NK-92 treated with Interleukin-12 subunit alpha and Interleukin-12 subunit beta, amount 100 ng/mL, for 24 hours (cell line): ENCODE data around the gene MAML2.

Experiments used
- DNase-seq: peaks from one replicate; lab custom pipeline; 2025; lab: John Stamatoyannopoulos, UW

The MAML2 gene

DNA sequence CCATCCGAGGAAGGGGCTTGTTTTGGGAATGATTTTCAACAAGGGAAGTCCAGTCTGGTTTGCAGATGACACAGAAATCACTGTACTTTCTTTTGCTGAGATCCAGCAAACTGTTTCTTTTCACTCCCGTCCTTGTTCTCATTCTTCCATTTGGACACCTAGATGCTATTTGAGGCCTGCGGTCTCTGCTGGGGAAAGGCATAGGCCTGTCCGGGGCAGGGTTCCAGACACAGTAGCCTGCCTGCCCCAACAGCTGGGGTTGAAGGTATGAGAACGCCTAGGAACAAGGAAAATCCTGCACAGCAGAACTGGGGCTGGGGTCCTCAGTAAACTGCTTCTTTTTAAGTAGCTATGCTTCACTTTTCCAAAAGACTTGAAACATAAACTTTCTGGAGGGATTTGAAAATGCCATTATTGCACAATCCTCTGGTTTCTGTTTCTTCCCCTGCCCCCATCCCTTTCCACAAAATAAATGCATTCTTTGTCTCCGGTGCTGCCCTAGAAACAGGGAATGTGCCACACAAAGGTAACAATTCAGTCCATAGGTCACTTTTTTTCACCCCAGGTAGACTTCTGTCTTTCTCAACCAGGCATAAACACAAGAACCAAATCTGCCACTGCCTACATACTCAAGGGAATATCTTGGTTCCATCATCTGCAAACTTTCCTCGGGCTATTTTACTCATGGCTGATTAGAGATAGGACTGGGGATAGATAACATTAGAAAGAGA is 244.3 kb downstream of the MAML2 start:
- DNase-seq: no peak

DNA sequence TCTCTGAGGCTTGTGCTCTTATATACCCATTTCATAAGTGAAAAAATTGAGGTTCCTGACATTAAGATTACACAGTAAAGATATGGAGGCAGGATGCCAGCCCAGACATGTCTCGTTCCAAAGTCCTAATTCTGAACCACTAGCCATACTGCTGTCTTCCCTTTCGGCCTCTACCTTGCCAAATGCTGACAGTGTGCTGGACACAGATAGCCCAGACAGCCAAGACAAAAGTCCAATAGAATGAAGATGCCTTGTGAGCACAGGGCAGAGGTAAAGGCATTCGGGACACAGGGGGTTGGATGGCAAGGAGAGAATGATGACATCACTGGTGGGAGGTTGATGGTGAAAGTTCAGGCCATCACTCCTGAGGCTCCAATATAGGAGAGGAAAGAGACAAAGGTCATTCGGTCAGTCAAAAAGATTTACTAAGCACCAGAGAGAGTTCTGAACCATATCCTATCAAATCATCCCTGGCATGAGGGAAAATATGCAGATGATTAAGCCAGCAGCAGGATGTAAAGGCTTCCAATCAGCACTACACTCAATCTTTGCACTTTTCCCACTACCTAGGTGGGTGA is 245.1 kb downstream of the MAML2 start:
- DNase-seq: no peak

DNA sequence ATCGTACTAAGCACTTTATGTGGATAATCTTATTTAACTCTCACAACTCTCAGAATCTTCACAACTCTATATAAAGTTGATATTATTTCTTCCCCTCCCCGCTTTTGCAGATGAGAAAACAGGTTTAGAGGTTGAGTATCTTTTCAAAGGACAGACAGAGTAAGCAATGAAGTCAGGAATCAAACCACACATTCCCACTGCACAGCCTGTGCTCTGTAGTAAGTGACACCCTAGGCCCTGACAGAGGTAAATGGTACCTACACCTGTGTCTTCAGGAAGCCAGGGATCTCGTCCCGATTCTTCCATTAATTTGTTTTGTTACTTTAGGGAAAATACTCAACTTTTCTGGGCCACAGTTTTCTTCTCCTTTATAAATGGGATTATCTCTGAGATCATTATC is 246.6 kb downstream of the MAML2 start:
- DNase-seq: no peak

DNA sequence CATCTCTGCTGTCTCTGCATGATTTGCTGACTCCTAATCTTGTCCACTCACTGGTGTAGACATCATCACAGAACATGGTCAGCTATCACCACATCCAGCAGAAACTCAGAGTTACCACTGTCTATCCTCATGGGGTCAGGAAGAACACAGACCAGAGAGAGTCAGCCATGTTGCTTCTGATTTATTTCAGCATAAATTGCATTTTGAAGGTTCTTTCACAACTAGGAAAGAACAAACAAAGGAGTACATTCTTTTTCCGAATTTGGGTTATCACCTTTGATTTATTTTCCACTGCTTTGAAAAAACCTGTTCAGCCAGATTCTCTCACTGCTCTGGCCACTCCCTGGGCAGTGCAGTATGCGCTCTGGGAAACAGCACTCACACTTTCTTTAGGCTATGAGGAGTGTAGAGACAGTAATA is 247.1 kb downstream of the MAML2 start:
- DNase-seq: no peak

DNA sequence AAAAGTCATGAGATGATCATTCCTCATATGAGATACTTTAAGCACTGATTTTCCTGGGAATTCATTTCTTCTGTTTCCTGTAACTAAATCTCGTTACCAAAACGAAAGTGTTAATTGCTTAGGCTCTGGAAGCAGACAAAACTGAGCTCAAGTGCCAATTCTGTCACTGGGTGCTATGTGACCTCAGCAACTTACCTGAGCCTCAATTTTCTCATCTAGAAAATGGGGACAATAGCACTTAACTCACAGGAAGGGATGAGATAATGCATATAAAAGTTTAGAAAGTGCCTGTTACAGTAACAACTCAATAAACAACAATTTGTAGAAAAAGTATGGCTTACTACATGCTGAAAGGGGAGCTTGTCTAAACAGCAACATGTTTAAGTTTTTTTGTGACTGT is 248.8 kb downstream of the MAML2 start:
- no peak for DNase-seq

DNA sequence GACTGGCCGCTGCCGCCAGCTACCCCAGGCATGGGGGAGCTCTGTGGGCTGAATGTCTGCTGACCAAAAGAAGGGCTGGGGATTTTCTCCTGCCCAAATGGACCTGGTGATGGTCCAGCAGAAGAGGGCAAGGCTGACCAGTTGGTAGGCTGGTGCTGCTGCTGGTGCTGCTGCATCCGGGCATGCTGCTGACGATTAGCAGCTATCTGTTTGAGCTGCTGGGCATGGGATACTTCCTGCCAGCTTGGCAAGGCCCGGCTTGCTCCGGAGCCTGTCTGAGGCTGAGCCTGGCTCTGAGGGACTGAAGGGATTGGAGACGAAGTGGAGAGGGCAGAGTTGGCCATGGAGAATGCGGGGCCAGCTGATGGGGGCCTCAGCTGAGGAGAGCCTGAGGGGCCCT is 250.5 kb downstream of the MAML2 start:
- DNase-seq: no peak

DNA sequence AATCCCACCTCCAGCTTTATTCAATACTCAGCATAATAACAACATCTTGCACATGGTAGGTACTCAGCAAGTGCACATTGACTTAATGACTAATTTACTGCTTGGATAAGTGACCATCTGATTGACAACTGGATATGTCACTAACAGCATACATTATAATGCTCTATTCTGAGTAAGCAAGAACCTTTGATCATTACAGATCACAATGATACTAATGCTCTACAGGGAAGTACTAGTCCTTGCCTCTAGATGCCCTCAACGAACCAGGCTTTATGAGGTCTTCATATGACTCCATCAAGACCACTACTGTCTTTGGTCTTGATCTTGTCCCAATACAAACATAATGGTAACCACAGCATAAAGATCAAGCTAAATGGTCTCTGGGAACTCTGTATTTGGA is 251.5 kb downstream of the MAML2 start:
- no peak for DNase-seq

DNA sequence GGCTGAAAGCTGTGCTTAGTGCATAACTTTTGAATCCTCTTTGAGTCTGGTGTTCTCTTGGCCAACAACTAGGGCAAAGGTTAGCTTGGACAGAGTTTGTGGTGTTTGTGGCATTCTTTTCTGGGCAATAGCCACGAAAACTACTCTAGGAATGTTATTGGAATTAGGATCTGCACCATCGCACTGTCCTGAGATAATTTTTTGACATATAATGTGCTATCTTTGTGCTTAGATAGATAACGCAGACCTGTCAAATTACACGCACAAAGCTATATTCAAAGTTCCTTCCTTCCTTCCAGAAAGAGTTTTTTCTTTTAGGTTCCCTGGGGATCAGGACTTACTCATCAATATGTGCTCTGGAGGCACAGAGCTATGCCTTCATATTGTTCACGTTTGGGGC is 252.3 kb downstream of the MAML2 start:
- DNase-seq: no peak

DNA sequence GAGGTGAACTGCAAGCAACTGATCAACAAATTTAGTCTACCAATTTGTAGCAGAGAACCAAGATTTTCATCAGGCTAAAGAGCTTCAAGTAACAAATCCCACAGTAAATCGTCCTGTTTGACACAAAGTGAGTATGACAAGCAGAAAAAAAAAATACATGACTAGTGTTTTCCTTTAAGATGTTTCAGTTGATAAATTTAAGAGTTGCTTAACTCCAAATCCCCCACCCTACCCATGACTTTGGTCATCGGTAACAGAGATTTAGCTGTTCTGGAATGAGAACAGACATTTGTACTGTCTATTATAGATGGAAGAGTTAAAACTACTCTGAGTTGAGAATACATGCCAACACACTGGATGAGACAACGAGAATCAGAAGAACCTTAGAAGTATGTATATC is 254.1 kb downstream of the MAML2 start:
- no peak for DNase-seq

DNA sequence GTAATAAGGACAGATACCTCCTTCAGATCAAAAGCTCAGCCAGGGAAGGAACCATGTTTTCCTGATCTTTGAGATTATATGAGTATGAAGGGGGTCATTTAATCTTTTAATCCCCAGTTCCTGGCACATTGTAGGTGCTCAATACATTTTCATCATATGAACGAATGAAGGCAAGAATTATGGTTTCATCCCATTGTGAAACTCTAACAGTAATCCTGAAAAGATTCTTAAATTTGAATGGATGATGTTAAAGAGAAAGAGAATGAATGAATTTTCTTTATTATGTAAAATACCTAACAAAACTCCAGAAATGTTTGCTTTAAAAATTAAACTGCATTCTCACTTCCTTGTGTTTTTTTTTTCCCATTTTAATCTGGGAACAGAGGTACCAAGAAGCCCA is 256.9 kb downstream of the MAML2 start:
- DNase-seq: no peak

DNA sequence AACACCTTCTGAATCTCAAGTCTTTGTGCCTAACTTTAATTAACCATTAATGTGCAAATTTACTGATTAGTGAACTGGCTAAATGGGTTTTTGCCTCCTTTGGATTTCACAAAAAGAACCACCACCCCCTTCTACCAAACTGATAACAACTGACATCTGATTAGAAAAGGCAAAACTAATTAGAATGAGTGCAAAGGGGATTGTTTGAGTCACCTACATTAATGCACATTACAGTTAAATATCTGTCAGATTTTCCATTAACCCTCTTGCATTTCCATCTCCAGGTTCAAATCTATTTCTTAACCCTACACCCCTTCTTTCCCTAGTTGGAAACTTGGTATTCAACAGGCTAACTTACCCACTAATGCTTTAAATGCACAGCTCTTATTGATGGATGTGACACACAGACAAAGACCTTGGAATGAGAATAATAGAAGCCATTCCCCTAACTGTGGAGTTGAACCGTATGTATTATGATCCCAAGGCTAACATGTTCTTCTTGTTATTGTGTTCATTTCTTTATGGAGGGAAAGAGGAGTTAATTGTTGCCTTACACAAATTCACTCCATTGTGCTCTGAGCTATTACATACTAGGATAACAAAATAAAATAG is 257.6 kb downstream of the MAML2 start:
- DNase-seq: no peak

DNA sequence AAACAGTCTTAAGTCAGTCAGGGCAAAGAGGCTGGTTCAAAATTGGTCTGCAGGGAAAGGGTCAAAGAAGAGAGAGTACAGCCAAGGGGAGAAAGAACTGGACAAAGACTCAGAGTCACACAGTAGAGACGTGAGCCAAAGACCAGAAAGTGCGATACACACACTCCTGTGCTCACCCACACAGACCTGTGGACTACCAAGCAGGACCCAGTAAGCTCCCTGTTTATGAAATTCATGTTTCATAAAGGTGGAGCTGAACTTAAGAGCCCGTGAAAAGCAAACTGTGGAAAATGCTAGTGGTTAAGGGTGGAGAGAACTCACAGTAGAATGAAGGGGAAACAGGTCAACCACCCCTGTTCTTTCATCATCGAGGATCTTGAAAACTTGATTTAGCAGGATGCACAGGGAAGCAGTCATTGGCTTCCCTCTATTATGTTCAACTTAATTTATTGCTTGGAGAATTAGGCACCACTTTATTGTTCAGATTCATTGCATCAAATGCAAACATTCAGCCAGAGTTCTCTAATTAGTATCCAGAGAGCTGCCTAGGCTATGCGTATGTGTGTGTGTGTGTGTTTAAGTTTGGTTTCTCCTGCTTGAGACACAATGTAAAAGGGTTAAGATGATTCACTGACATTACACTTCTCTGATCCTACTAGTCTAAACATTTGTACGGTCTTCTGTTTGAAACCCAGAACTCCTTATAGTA is 258.2 kb downstream of the MAML2 start:
- DNase-seq: no peak

DNA sequence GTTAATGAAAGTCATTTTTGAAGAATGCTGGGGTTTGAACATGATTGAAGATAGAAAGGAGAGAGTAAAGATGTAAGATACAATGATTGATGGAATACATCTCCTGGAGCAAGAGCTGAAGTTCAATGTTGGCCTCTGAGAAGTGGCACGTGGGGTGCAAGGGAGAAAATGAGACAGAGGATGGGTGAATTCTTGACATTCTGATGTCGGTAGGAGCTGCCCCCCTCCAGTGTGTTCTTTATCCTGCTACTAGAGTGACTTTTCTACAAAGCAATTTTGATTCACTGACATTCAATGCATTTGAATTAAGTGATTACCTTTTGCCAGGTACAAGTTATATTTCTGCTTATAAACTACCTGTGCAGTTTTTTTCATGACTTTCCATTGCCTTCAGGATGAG is 260.1 kb downstream of the MAML2 start:
- no peak for DNase-seq

DNA sequence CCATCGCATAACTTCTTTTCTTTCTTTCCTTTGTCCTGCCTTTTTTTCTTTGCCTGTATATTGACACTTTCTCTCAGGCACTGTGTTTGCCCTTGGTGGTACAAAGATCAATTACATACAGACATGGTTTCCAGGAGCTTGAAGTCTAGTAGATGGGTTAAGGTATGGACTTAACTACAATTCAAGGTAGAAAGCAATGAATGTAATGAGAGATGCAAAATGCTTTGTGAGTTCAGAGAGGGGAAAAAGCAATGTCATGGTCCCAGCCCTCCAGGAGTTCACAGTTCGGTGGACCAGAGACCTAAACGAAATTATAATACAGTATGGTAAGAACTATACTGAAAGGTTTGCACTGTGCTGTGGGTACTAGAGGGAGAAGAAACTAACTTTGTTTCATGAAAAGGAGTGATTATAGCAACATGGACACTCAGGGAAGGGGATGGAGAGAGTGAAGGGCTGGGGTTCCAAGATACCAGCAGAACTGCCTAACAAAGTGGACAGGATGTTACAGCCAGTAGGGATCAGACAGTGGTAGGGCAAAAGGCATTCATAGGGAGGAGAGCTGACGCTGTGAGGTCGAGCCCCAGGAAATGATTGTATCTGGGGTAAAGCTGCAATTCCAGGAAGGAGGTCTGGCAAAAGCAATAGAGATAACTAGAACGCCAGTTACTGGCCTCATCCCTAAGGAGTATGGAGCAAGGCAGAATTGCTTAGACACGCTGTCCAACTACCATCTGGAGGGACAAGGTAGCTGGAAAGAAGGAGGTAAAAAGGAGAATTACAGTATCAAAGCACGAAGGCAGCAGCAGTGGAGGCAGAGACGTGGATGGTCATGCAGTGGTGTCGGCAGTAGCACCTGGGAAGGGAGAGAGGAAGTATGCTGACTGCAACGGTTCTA is 260.7 kb downstream of the MAML2 start:
- DNase-seq: no peak

DNA sequence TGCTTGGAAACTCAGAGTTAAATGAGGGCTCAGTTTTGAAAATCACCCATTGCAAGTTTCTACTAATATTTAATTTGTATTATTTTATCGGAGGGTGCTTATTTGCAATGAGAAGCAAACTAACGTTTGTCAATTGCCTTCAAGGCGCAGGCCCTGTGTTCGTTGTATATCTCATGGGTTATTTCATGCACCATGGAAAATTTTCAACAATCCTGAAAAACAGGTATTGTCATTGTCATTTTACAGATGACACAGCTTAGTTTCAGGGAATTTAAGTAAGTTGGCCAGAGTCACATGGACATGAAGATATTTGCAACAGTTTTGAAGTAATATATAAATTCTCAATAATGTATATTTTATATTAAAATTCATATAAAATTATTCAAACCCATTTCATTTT is 261.4 kb downstream of the MAML2 start:
- DNase-seq: no peak

DNA sequence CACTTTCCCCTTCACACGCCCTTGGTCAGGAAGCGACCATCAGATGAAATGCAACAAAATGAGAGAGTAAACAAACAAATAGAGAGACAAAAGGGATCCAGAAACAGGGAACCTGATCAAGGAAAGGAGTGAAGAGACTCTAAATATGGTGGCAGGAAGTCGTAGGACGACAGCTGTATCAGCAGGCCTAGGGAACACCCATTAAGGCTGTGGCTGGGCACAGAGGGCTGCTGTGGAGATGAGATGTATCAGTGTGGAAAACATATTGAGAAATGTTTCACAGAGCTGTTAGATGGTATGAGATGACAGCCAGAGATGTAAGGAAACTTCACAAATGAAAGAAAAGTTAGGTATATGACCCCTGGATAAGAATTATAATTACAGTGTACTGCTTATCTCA is 263.3 kb downstream of the MAML2 start:
- DNase-seq: no peak

DNA sequence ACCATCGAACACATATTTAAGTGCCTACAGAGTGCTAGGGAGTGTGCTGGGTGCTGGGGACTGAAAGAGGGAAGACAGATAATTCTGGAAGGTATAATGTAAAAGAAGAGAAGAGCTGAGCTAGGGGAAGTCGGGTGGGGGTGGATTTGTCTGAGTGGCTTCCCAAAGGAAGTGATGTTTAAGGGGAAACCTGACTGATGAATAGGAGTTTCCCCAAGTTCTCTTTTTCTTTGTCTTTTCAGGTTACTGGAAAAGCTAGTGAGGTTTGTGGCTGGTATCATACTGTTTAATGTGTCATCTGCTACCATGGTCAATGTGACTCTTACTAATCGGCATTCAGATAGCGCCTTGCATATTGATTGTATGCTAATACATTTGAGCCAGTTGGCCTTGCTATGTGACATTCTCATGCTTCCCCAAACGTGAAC is 267.4 kb downstream of the MAML2 start:
- no peak for DNase-seq

DNA sequence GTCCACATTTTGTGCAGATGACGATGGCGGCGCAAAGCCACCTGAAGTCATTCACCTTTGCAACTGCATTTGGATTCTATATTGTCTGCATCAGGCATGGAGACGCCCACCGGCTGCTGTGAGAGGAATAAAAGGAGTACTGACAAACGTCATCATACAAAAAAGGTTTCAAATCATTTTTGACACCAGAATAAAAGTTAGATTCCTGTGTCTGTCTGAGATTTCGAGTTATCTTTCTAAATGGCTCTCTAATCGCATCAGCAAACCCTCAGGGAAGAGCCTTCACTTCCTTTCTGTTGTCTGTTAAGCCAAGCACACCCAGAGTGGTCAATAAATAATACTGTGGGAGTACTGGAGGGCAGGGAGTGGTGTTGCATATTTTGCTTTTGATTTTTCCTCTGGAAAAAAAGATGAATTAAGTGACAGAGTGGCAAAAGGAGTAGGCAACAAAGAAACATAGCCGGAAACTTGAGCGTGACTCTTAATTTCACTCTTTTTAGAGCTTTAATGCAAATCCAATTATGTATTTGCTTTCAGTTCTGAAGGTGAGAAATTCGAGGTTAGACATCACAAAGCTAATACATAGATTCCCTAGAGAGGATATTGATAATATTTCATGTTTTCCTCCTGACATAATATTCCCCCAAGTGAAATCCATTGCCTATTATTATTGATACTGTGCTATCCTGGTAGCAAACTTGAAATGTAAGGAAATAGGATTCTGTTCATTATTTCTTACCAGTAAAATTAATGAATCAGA is 268.3 kb downstream of the MAML2 start:
- no peak for DNase-seq

DNA sequence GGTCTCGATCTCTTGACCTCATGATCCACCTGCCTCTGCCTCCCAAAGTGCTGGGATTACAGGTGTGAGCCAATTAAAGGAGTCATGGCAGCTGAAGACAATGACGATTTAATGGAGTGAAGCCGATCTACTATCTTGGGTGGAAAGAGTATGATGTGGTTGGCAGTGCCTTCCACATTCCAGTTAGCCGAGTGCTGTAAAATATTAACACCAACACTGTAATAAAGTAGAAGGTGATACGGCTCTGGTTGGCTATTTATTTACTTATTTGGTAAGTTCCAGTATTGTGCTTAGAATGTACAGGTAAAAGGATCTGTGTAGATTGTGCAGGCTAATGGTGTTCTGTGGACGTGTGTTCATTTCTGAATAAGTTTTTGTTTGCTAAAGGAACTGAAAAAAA is 269.5 kb downstream of the MAML2 start:
- no peak for DNase-seq

DNA sequence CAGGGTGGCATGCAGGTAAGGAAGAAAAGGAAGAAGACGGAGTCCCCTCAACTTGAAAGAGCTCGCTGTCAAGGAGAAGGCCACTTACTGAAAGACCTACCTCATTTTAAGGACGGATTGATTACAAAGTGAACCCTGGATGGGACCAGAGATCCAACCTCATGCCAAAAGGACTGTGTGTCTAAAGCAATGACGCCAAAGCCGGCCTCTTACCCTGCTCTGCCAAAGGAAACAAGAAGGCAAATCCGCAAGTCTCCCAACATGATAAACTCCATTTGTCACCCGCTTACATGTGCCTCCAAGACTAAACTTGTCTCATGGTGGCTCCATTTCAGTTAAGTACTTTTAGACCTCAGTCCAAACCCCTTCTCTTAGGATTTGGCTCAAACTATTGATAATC is 270.4 kb downstream of the MAML2 start:
- DNase-seq: no peak

DNA sequence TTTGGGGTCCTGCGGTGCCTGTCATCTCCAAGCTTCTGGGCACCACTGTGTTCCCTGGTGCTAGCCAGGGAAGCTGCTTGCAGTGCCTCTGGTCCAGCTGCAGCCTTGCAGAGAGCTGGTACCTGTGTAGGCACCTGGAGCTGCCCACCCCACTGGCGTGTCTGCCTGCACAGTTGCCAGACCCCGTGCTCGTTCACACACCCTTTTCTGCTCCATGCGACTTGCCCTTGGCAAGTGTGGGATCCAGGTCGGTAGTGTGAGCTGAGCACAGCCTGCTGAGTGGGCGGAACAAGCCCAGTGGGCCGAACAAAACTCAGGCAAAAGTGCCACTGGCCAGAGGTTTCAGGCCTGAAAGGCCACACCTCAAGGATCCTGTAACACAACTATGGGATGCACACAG is 272.5 kb downstream of the MAML2 start:
- DNase-seq: no peak
